Mucosa of descending colon (tissue), 3 donors: Measurements from ENCODE around the gene ITGB2. TPM values are rescaled to one million over a fixed set of nuclear protein-coding genes. Genes with fewer than 3 reads are reported as not detected.
A peak's percentile ranks its signal among the peaks of the same experiment; 100 is the strongest.
"Not testable (repeated sequence)": the region's sequence is repeated elsewhere in the genome, so short reads cannot be mapped to it uniquely, and the experiment has no call there.

Experiments used
- ATAC-seq: fragments of 200-7000 bp; cut with Tn5 transposase; one replicate; pipeline ENCODE4 v1.9.1; 2020; ENCODE audit warnings: mild to moderate bottlenecking, moderate library complexity
- DNase-seq, 3 donors: peaks; one replicate each; pipeline ENCODE4 v3.0.0-alpha.2; 2020
- H3K36me3 ChIP-seq: fragments of 200-600 bp; one replicate; pipeline ENCODE4 v1.8.0; 2021; ENCODE audit warnings: low read depth, mild to moderate bottlenecking
- H3K4me1 ChIP-seq: fragments of 200-600 bp; one replicate; pipeline ENCODE4 v1.8.0; 2021; ENCODE audit warnings: low read depth, mild to moderate bottlenecking
- H3K4me3 ChIP-seq: fragments of 200-600 bp; one replicate; pipeline ENCODE4 v1.8.0; 2021; ENCODE audit warnings: mild to moderate bottlenecking
- H3K9me3 ChIP-seq: fragments of 200-600 bp; one replicate; pipeline ENCODE4 v1.8.0; 2021; ENCODE audit warnings: mild to moderate bottlenecking
- intact Hi-C, 2 donors: fragments of 100-400 bp; cut with DNase I in 1 of 2; cut with micrococcal nuclease in 1 of 2; formaldehyde crosslinking; loops; one replicate each; pipeline versions ENCODE4 v1.11.0 to v1.11.1; 2022; cut with DNase I, micrococcal nuclease
- total RNA-seq, 3 donors: library from RNA; stranded (reverse); fragmentation: NEBNext Ultra II Directional in 2 of 3; extraction: Animal tissue kit (Norgen Biotek cat#: 25700) in 2 of 3; gene quantifications; one replicate each; pipeline versions ENCODE4 v1.2.1 to v1.2.4, GENCODE V29; 2021 to 2023
- TF ChIP-seq, protein P1 (sequence below): fragments of 200-600 bp; IDR thresholded peaks from one replicate; pipeline ENCODE4 v1.8.0; 2022; ENCODE audit warnings: antibody characterized with exemption, mild to moderate bottlenecking
- donor health status: DM: no; HTN: no; CAD: no; lungs with moderate emphysema.
- donor health status: DM: no; HTN: no; CAD: no.
- donor health status: DM: no; HTN: yes; CAD: no.

The ITGB2 gene
- total RNA-seq, 3 donors from 2014 or later: 10.8 to 52.3 (median 51.1) TPM

DNA sequence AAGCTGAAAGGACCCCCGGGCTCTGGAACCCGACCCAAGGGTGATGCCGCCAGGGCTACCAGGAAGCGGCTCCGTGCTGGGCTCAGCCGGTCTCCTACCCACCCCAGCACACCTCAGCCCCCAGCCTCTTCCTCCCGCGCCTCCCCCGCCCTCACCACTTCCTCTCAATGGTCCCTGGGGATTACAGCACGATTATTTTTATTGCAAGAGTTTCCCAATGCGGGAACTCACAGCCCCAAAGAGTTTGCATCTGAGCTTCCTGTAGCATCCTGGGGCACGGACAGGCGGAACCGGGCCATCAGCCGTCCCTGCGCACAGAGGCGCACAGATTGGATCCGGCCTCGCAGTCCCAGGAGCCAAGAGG is 10.4 kb upstream of the ITGB2 start:
- peaks cover 14% of the 10 kb centered on the region for H3K4me1 ChIP-seq
- H3K4me3 ChIP-seq: no peak overlapping the region
- H3K36me3 ChIP-seq: no peaks in the 10 kb centered on the region
- DNase-seq: peak in 1 of 3 donors; percentile 88
- H3K9me3 ChIP-seq: no peaks in the 10 kb centered on the region
- TF ChIP-seq, protein P1, sequence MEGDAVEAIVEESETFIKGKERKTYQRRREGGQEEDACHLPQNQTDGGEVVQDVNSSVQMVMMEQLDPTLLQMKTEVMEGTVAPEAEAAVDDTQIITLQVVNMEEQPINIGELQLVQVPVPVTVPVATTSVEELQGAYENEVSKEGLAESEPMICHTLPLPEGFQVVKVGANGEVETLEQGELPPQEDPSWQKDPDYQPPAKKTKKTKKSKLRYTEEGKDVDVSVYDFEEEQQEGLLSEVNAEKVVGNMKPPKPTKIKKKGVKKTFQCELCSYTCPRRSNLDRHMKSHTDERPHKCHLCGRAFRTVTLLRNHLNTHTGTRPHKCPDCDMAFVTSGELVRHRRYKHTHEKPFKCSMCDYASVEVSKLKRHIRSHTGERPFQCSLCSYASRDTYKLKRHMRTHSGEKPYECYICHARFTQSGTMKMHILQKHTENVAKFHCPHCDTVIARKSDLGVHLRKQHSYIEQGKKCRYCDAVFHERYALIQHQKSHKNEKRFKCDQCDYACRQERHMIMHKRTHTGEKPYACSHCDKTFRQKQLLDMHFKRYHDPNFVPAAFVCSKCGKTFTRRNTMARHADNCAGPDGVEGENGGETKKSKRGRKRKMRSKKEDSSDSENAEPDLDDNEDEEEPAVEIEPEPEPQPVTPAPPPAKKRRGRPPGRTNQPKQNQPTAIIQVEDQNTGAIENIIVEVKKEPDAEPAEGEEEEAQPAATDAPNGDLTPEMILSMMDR: no peak
- peak; percentile 49 for ATAC-seq
- intact Hi-C loops: loop anchor here in 1 of 2 donors (5.0 kb wide), 1 partner anchor 39 kb away; no protein-coding TSS in a partner anchor

DNA sequence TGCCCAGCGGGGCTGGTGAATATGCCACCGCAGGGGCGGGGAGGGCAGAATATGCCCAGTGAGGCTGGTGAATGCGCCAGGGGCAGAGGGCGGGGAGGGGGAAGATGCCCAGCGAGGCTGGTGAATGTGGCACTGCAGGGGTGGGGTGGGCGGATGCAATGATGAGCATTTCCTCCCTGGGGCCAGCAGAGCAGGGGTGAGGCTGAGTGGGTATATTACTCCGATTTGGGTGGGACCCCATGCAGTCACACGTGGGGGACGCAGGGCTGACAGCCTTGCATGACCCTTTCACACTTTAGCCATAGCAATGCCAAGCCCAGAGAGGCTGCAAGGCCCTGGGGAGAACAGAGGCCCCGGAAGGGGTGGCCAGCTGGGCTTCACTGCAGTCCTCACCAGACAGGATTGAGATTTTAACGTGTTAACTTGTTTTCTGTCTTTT is 9.9 kb upstream of the ITGB2 start:
- ATAC-seq: peak; percentile 45
- intact Hi-C loops: loop anchor here in 1 of 2 donors (5.0 kb wide), 1 partner anchor 38 kb away; no protein-coding TSS in a partner anchor

DNA sequence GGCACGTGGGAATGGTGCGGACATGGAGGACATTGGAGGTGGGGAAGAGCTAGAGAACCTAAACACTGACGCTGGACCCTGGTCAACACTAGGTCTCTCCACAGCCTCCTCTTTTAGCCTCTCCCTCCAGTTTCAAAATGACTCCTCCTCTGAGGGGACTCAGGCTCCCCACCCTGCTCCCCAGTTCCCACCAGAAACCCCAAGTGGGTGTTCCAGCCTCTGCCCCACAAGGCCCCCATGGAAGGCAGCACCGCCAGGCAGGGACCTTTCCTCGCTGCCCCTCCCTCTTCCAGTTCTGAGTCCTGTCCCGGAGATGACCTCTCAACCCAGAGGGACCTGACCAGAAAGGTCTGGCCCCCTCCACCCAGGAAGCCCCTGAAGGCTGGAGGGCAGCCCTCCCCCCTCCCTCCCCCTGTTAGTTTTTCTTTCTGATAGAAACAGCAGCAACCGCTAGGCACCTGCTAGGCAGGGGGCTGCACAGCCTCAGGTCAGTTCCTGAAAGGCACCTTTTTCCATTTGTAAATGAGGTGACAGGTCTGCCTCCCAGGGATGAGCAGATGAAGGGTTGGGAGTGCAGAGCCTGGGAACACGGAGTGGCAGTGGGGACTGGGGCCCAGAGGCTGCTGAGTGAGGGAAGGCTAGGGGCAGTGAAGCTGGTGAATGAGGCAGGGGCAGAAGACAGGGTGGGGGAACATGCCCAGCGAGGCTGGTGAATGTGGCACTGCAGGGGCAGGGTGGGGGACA is 9.3 kb upstream of the ITGB2 start:
- Histone ChIP-seq H3K36me3 (no peaks in the 10 kb centered on the region), H3K4me3 (no peak overlapping the region), H3K9me3 (no peaks in the 10 kb centered on the region), H3K4me1 (peaks cover 14% of the 10 kb centered on the region)
- intact Hi-C loops: loop anchor here in 1 of 2 donors (5.0 kb wide), 1 partner anchor 38 kb away; no protein-coding TSS in a partner anchor
- ATAC-seq: no peak
- peak in 1 of 3 donors; percentile 52 for DNase-seq
- TF ChIP-seq, protein P1: no peak

More for the DNA sequence above, 9.9 kb upstream of the ITGB2 start:
- Histone ChIP-seq H3K9me3 (no peaks in the 10 kb centered on the region), H3K4me1 (peaks cover 14% of the 10 kb centered on the region), H3K36me3 (no peaks in the 10 kb centered on the region), H3K4me3 (no peak overlapping the region)
- TF ChIP-seq, protein P1: no peak
- peak; percentile 39 to 87 (median 53) for DNase-seq

DNA sequence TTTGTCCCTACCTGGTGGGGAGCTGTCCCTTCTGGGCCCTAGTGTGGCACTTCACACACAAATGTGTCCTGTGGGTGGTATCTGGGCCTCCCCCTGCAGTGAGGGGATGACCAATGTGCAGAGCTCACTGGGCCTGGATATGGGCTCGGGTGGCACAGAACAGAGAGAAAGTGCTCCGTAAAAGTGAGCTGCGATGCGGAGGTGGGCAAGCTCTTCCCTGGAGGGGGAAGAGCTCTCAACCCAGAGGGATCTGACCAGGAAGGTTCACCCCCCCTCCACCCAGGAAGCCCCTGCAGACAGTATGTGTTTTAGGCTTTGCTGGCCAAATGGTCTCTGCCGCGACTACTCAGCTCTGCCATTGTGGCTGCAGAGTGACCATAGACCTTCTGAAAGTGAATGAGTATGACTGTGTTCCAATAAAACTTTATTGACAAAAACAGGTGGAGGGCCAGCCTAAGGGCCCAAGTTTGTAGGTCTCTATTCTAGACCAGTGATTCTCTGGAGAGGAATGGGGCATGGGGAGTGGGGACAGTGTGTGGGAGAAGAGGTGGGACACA is 8.6 kb upstream of the ITGB2 start:
- Histone ChIP-seq H3K9me3 (no peaks in the 10 kb centered on the region), H3K36me3 (no peaks in the 10 kb centered on the region), H3K4me3 (no peak overlapping the region), H3K4me1 (peaks cover 14% of the 10 kb centered on the region)
- TF ChIP-seq, protein P1: no peak
- ATAC-seq (no peak), DNase-seq (no peak)
- intact Hi-C loops: no loop called here

DNA sequence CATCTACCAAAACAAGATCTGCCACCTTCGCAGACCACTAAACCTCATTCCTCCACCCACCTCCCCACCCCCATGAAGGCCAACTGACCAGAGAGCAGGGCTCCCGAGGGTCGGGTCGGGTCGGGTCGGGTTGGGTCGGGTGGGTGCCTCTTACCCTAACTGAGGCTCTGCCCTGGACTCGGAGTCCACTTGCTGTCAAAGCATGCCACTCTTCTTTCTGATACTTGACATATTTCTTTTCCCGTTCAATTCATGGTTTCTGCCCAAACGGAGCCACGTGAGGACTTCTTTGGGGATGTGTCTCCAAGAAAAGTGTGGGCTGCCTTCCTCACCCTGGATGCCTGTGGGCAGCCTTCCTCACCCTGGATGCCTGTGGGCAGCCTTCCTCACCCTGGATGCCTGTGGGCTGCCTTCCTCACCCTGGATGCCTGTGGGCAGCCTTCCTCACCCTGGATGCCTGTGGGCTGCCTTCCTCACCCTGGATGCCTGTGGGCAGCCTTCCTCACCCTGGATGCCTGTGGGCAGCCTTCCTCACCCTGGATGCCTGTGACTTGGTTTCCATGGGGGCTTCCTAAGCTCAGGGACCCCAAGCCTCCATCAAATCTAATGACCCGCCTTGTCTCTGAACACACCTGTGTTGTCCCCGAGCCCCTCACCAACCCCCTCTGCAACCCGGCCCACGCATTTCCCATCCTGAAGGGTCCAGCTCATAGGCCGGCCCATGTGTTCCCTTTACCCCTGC is 8.0 kb upstream of the ITGB2 start:
- peaks cover 14% of the 10 kb centered on the region for H3K4me1 ChIP-seq

More for the DNA sequence above, 8.0 kb upstream of the ITGB2 start:
- H3K4me3 ChIP-seq, DNase-seq, intact Hi-C loops, ATAC-seq, H3K36me3 ChIP-seq, H3K9me3 ChIP-seq: not testable (repeated sequence)
